GM21619 (cell line): ENCODE data around the gene SPSB4.
"Not testable (repeated sequence)": the region's sequence is repeated elsewhere in the genome, so short reads cannot be mapped to it uniquely, and the experiment has no call there.

Source experiments
- ATAC-seq: cut with Tn5 transposase; IDR thresholded peaks from one replicate; pipeline ENCODE4 v1.9.1; 2021; ENCODE audit not compliant: unreplicated experiment

The SPSB4 gene

GRCh38 chr3:141093971-141094684 lies 43.0 kb downstream of the SPSB4 start:
- ATAC-seq = no peak

DNA sequence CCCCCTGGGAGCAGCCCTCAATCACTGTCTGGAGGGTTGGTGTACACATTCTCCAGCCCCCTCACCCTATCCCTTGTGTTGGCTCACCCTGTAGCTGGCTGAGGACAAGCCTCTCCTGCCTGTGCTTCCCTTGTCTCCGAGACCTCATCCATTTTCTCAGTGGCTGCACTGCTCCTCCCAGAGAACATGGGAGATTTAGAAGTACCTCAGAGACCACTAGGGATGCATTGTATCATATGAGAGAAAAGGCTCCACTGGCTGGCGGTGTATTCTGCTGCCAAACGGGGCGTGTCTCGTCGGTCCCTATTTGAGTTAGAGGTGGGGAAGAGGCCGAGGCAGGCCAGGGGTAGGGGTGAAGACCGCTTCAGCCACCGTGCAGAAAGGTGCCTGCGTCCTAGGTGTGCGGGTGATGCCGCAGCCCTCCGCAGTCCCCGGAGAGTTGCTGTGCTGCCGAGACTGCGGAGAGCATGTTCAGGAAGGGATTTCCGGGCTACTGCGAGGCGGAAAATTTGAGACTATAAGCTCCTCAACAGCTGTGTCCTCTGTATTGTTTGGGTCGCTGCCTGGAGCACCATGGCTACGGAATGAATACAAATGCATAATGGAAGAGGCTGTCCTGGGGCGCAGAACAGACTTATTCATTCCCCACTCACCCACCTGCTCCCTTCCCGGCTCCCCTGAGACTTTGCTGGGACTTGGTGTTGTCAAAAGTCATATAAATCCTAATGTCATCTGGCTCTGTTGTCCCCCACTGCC lies 43.8 kb downstream of the SPSB4 start:
- ATAC-seq = no peak

DNA sequence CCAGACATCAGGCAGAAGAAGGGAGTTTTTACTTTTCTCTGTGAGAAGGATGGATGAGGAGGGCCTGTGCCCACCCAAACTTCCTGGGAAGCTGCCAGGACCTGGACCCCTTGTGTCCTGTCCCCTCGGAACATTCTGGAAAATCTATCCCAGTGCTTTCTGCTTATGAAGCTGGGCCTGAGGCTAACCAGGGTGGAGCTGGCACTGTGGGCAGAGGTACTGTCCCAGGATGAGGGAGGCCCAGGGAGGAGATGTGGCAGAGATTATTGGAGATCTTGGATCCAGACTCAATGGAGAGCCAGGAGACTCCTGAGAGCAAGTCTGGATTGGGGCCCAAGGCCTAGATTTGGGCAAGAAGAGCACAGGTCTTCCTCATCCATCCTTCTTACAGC lies 44.4 kb downstream of the SPSB4 start:
- ATAC-seq = no peak

DNA sequence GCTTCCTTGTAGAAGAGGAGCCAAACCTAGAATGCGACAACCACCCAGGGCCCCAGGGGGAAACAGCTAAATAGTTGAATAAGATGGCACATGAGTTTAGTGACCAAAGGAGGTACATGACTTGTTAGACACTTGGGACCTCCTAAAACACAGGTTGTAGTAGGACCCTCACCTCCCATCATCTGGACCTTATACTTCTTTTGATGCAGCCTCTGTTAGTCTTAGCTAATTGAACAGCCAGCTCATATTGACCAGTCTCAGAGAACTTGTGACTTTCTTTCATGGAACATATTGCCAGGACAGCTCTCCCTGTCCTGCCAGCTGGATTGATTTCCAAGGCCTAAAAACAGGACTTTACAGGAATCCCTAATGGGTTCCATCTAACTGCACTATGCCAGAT lies 45.0 kb downstream of the SPSB4 start:
- no peak for ATAC-seq

GRCh38 chr3:141096981-141097380 lies 45.8 kb downstream of the SPSB4 start:
- no peak for ATAC-seq

- no peak for ATAC-seq
Measured at GRCh38 chr3:141100112-141100511, 49.0 kb downstream of the SPSB4 start.

GRCh38 chr3:141100531-141101320 lies 49.6 kb downstream of the SPSB4 start:
- no peak for ATAC-seq

DNA sequence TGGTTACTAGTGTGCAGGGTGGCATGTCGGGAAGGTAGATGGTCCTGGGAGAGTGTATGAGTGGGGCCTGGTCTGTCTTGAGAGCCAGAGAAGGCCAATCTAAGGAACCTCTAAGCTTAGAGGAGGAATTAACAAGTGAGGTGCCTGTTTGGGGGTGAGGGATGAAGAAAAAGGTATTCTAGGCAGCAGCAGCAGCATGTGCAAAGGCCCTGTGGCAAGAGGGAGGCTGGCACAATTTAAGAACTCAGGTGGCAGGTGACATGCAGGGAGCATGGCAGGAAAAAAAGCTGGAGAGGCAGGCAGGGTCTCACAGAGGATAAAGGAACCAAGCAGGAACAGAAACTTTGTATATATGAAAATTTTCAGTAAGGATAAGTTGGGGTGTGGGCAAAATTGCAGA lies 51.2 kb downstream of the SPSB4 start:
- no peak for ATAC-seq

DNA sequence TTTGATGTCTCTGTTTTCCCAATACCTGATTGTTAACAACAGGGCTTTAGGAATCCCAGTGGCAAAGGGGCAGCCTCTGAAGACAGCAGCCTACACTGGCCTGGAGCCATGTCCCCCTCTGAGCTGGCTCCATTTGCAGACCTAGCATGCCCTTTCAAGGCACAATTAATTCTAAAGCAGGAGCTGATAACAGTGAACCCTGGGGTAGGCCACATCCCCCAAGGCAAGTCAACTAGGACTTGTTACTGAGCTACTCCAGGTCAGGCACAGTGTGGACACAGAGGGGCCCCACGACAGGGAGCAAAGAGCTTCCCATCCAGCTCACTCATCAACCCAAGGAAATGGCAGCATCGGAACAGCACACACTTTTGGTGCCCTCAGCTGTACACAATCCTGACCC lies 51.9 kb downstream of the SPSB4 start:
- ATAC-seq = no peak

DNA sequence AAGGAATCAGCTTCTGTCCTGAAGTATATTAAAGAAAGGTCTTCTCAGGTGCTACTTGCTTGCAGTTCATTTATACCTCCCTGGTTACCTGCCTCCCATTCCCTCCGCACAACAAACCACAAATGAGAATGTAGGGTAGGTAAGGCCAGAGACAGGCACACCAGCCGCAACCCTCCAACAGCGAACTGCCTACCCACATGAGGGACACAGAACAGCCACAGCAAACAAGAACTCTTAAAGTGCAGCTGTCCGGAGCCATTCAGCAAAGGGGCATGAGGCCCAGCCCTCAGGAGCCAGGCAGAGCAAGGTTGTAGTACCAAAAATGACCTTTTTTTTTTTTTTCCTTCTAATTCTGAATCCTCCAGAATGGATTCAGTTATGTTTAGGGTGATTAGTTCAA lies 52.4 kb downstream of the SPSB4 start:
- no peak for ATAC-seq

GRCh38 chr3:141104151-141104821 lies 53.1 kb downstream of the SPSB4 start:
- ATAC-seq = no peak

- no peak for ATAC-seq
Measured at GRCh38 chr3:141105828-141106628, 54.9 kb downstream of the SPSB4 start.

DNA sequence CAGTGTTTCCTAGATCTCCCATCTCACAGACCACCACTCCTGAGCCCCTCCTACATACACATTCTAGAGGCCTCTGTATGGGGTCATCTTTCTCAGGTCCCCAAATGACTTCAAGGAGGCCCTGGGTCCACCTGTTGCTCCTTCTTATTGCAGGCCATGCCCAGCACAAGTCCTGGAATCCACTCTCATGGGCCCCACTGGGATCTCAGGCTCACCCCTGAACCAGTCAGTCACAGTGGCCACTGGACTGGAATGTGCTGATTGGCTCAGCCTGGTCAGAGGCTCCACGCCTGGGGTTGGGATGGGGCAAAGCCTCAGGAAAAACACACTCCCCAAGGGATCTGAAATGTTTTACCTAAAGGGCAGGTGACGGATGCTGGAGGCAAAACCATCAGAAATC lies 55.7 kb downstream of the SPSB4 start:
- no peak for ATAC-seq

- no peak for ATAC-seq
Measured at GRCh38 chr3:141108039-141108438, 56.9 kb downstream of the SPSB4 start.

- ATAC-seq = no peak
Measured at GRCh38 chr3:141109751-141110150, 58.6 kb downstream of the SPSB4 start.

GRCh38 chr3:141110322-141110721 lies 59.2 kb downstream of the SPSB4 start:
- no peak for ATAC-seq

GRCh38 chr3:141111364-141112155 lies 60.4 kb downstream of the SPSB4 start:
- no peak for ATAC-seq

- no peak for ATAC-seq
Measured at GRCh38 chr3:141112686-141113297, 61.6 kb downstream of the SPSB4 start.

DNA sequence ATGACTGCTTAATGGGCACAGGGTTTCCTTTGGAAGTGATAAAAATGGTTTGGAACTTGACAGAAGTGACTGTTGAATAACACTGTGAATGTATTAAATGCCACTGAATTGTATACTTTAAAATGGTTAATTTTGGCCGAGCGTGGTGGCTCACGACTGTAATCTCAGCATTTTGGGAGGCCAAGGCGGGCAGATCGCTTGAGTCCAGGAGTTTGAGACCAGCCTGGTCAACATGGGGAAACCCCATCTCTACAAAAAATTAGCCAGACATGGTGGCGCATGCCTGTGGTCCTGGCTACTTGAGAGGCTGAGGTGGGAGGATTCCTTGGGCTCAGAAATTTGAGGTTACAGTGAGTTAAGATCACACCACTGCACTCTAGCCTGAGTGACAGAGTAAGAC lies 62.5 kb downstream of the SPSB4 start:
- ATAC-seq = not testable (repeated sequence)
